H9 (cell line): ENCODE data around the gene CLEC3B. TPM values are rescaled to one million over a fixed set of nuclear protein-coding genes. Genes with fewer than 3 reads are reported as not detected.

Experiments
- DNase-seq: peaks from one replicate; pipeline ENCODE4 v3.0.0-alpha.2; 2017
- H2AFZ ChIP-seq: one replicate; pipeline ENCODE4 v1.6.1; 2013; ENCODE audit warnings: mild to moderate bottlenecking, low read length, control low read depth, moderate library complexity
- H2AK5ac ChIP-seq: 2 replicates; pipeline ENCODE4 v1.6.1; 2013; ENCODE audit warnings: low read length, control low read depth, mixed read lengths; ENCODE audit not compliant: insufficient read length
- H2BK120ac ChIP-seq: one replicate; pipeline ENCODE4 v1.6.1; 2013; ENCODE audit warnings: low read depth, mild to moderate bottlenecking, low read length, control low read depth, inconsistent platforms; ENCODE audit not compliant: poor library complexity, severe bottlenecking
- H2BK12ac ChIP-seq: 2 replicates; pipeline ENCODE4 v1.6.1; 2013; ENCODE audit warnings: low read length, control low read depth, mixed read lengths, low read depth; ENCODE audit not compliant: insufficient read length
- H2BK15ac ChIP-seq: 2 replicates; pipeline ENCODE4 v1.6.1; 2013; ENCODE audit warnings: low read depth, low read length, control low read depth
- H2BK20ac ChIP-seq: one replicate; pipeline ENCODE4 v1.6.1; 2013; ENCODE audit warnings: low read depth, mild to moderate bottlenecking, low read length, control low read depth, inconsistent platforms; ENCODE audit not compliant: poor library complexity, severe bottlenecking
- H2BK5ac ChIP-seq: 2 replicates; pipeline ENCODE4 v1.6.1; 2013; ENCODE audit warnings: low read length, control low read depth, mixed read lengths; ENCODE audit not compliant: insufficient read length
- H3K14ac ChIP-seq: 2 replicates; pipeline ENCODE4 v1.6.1; 2013; ENCODE audit warnings: low read length, control low read depth; ENCODE audit not compliant: insufficient read depth
- H3K18ac ChIP-seq: 2 replicates; pipeline ENCODE4 v1.6.1; 2013; ENCODE audit warnings: low read depth, mild to moderate bottlenecking, mixed read lengths, low read length, control low read depth; ENCODE audit not compliant: insufficient read length
- H3K23ac ChIP-seq: 2 replicates; pipeline ENCODE4 v1.6.1; 2013; ENCODE audit warnings: low read length, control low read depth, mixed read lengths, low read depth; ENCODE audit not compliant: insufficient read length
- H3K23me2 ChIP-seq: 2 replicates; pipeline ENCODE4 v1.6.1; 2013; ENCODE audit warnings: low read depth, mild to moderate bottlenecking, mixed read lengths, low read length, control low read depth; ENCODE audit not compliant: insufficient read length, poor library complexity, severe bottlenecking
- H3K27ac ChIP-seq: 2 replicates; pipeline ENCODE4 v1.5.1; 2013; ENCODE audit warnings: low read length, control low read depth, mixed read lengths, low read depth; ENCODE audit not compliant: insufficient read length
- H3K27me3 ChIP-seq: 2 replicates; pipeline ENCODE4 v1.6.1; 2013; ENCODE audit warnings: low read length, control low read depth, inconsistent platforms; ENCODE audit not compliant: insufficient read depth
- H3K4ac ChIP-seq: 2 replicates; pipeline ENCODE4 v1.6.1; 2013; ENCODE audit warnings: low read depth, mild to moderate bottlenecking, control low read depth, inconsistent platforms, low read length, moderate library complexity
- H3K4me1 ChIP-seq: 2 replicates; pipeline ENCODE4 v1.6.1; 2013; ENCODE audit warnings: low read length, control low read depth, inconsistent platforms; ENCODE audit not compliant: insufficient read depth
- H3K4me2 ChIP-seq: 2 replicates; pipeline ENCODE4 v1.6.1; 2013; ENCODE audit warnings: low read length, control low read depth, mixed read lengths; ENCODE audit not compliant: insufficient read length, insufficient read depth
- H3K56ac ChIP-seq: 2 replicates; pipeline ENCODE4 v1.6.1; 2013; ENCODE audit warnings: low read depth, mild to moderate bottlenecking, mixed read lengths, low read length, control low read depth; ENCODE audit not compliant: insufficient read length
- H3K79me1 ChIP-seq: 2 replicates; pipeline ENCODE4 v1.6.1; 2013; ENCODE audit warnings: low read depth, mild to moderate bottlenecking, moderate library complexity, low read length, control low read depth, inconsistent platforms; ENCODE audit not compliant: insufficient read depth, poor library complexity, severe bottlenecking
- H3K79me2 ChIP-seq: 2 replicates; pipeline ENCODE4 v1.6.1; 2013; ENCODE audit warnings: low read length, control low read depth, inconsistent platforms; ENCODE audit not compliant: insufficient read depth
- H3K9ac ChIP-seq: 2 replicates; pipeline ENCODE4 v1.6.1; 2013; ENCODE audit warnings: low read length, control low read depth, mixed read lengths; ENCODE audit not compliant: insufficient read length; ENCODE audit errors: extremely low read depth
- H3K9me3 ChIP-seq: one replicate; pipeline ENCODE4 v1.6.1; 2013; ENCODE audit warnings: low read depth, low read length, inconsistent platforms; ENCODE audit not compliant: control insufficient read depth
- H3T11ph ChIP-seq: one replicate; pipeline ENCODE4 v1.6.1; 2013; ENCODE audit warnings: mild to moderate bottlenecking, low read length, control low read depth, inconsistent platforms
- H4K20me1 ChIP-seq: one replicate; pipeline ENCODE4 v1.6.1; 2013; ENCODE audit not compliant: control insufficient read depth, insufficient read length, insufficient read depth
- H4K5ac ChIP-seq: 2 replicates; pipeline ENCODE4 v1.6.1; 2013; ENCODE audit warnings: low read depth, mild to moderate bottlenecking, mixed read lengths, low read length, control low read depth; ENCODE audit not compliant: insufficient read length
- H4K8ac ChIP-seq: replicated peaks from 2 replicates; pipeline ENCODE4 v1.6.1; 2013; ENCODE audit warnings: low read length, control low read depth, mixed read lengths, low read depth; ENCODE audit not compliant: insufficient read length
- H4K91ac ChIP-seq: 2 replicates; pipeline ENCODE4 v1.6.1; 2013; ENCODE audit warnings: low read depth, mild to moderate bottlenecking, moderate library complexity, mixed read lengths, low read length, control low read depth; ENCODE audit not compliant: insufficient read length
- H3K27ac Mint-ChIP-seq, 3 experiments: 2 replicates in 2 of 3; 3 replicates in 1 of 3; pipeline ENCODE4 v1.8.0; 2020 to 2021; ENCODE audit warnings: mixed read lengths in 3 of 3, mild to moderate bottlenecking in 1 of 3, moderate library complexity in 1 of 3
- H3K27me3 Mint-ChIP-seq: 2 replicates; pipeline ENCODE4 v1.8.0; 2021; ENCODE audit warnings: low read depth, mild to moderate bottlenecking, moderate library complexity, mixed read lengths
- H3K36me3 Mint-ChIP-seq, 3 experiments: 2 replicates in 2 of 3; 3 replicates in 1 of 3; pipeline ENCODE4 v1.8.0; 2020 to 2021; ENCODE audit warnings: low read depth in 3 of 3, mixed read lengths in 3 of 3; ENCODE audit not compliant: insufficient read depth in 1 of 3
- H3K4me1 Mint-ChIP-seq, 2 experiments: 2 replicates each; pipeline ENCODE4 v1.8.0; 2020; ENCODE audit warnings: mixed read lengths in 2 of 2
- H3K4me3 Mint-ChIP-seq, 2 experiments: 2 replicates in 1 of 2; 3 replicates in 1 of 2; pipeline ENCODE4 v1.8.0; 2020 to 2021; ENCODE audit warnings: mild to moderate bottlenecking in 2 of 2, mixed read lengths in 2 of 2, moderate library complexity in 1 of 2
- H3K9me3 Mint-ChIP-seq, 2 experiments: 2 replicates in 1 of 2; 3 replicates in 1 of 2; pipeline ENCODE4 v1.8.0; 2020; ENCODE audit warnings: mild to moderate bottlenecking in 2 of 2, mixed read lengths in 2 of 2, moderate library complexity in 1 of 2
- total RNA-seq: library from RNA; stranded (reverse); gene quantifications from 2 replicates; pipeline ENCODE4 v1.2.1, GENCODE V29; 2021
- TF ChIP-seq, protein P1 (sequence below): fragments of 200-600 bp; sonication (generic); conservative IDR thresholded peaks from 3 replicates; pipeline ENCODE4 v1.8.0; 2021; ENCODE audit warnings: antibody characterized with exemption, mild to moderate bottlenecking

Gene CLEC3B
- total RNA-seq, 1 experiment from 2014 or later = not detected

DNA sequence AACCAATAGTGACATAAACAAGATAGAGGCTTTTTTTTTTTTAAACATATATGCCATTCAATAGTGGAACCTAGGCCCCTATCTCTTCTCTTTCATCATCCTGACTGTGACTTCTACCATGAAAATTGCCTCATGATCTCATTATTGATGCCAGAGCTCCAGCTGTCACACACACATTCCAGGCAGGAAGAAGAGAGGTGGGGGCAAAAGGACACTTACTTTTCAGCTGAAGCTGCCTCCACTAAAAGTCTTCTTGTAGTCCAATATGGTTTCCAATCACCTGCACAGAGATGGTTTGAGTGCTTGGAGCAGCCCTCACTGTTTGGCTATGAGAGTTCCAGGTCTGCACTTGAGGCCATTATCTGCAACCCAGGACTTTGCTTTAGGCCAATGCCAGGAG lies 45.0 kb downstream of the CLEC3B start:
- H3K4me3 Mint-ChIP-seq = no peak overlapping the region
- no peak overlapping the region for H2BK15ac ChIP-seq
- H3K27ac Mint-ChIP-seq = no peak overlapping the region
- H3K9me3 ChIP-seq = no peaks in the 10 kb centered on the region
- no peaks in the 10 kb centered on the region for H3K27me3 ChIP-seq
- H3K18ac ChIP-seq = no peak overlapping the region
- H3K27ac ChIP-seq = no peak overlapping the region
- H4K91ac ChIP-seq = no peak overlapping the region
- H3K9me3 Mint-ChIP-seq = no peaks in the 10 kb centered on the region
- H4K20me1 ChIP-seq = no peaks in the 10 kb centered on the region
- H3K23ac ChIP-seq = no peak overlapping the region
- no peaks in the 10 kb centered on the region for H3K36me3 Mint-ChIP-seq
- H2AFZ ChIP-seq = no peak overlapping the region
- no peak overlapping the region for H3T11ph ChIP-seq
- no peak for DNase-seq
- no peak overlapping the region for H2BK5ac ChIP-seq
- no peak overlapping the region for H4K5ac ChIP-seq
- H3K79me2 ChIP-seq = no peaks in the 10 kb centered on the region
- no peak overlapping the region for H2AK5ac ChIP-seq
- no peak overlapping the region for H2BK120ac ChIP-seq
- H3K4me2 ChIP-seq = no peak overlapping the region
- H2BK20ac ChIP-seq = no peak overlapping the region
- H3K23me2 ChIP-seq = no peaks in the 10 kb centered on the region
- H3K79me1 ChIP-seq = no peaks in the 10 kb centered on the region
- no peak overlapping the region for H3K14ac ChIP-seq
- H4K8ac ChIP-seq = no peak overlapping the region
- H3K9ac ChIP-seq = no peak overlapping the region
- H3K4ac ChIP-seq = no peak overlapping the region
- no peaks in the 10 kb centered on the region; a peak in 2 of 4 replicates for H3K4me1 Mint-ChIP-seq
- H3K27me3 Mint-ChIP-seq = peaks cover 45% of the 10 kb centered on the region
- H3K56ac ChIP-seq = no peak overlapping the region
- TF ChIP-seq, protein P1, sequence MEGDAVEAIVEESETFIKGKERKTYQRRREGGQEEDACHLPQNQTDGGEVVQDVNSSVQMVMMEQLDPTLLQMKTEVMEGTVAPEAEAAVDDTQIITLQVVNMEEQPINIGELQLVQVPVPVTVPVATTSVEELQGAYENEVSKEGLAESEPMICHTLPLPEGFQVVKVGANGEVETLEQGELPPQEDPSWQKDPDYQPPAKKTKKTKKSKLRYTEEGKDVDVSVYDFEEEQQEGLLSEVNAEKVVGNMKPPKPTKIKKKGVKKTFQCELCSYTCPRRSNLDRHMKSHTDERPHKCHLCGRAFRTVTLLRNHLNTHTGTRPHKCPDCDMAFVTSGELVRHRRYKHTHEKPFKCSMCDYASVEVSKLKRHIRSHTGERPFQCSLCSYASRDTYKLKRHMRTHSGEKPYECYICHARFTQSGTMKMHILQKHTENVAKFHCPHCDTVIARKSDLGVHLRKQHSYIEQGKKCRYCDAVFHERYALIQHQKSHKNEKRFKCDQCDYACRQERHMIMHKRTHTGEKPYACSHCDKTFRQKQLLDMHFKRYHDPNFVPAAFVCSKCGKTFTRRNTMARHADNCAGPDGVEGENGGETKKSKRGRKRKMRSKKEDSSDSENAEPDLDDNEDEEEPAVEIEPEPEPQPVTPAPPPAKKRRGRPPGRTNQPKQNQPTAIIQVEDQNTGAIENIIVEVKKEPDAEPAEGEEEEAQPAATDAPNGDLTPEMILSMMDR = no peak
- peaks cover 2% of the 10 kb centered on the region; the same call in 1 of the 2 replicates for H3K4me1 ChIP-seq
- H2BK12ac ChIP-seq = no peak overlapping the region
